ENCODE data around the gene UBE3D. TPM values are rescaled to one million over a fixed set of nuclear protein-coding genes. Genes with fewer than 3 reads are reported as not detected.

UBE3D gene
- total RNA-seq, 4 donors from 2014 or later: 6.1 to 30.3 (median 14.4) TPM

- Histone ChIP-seq H3K36me3 (no peaks in the 10 kb centered on the region), H3K27me3 (no peaks in the 10 kb centered on the region), H3K4me3 (no peak overlapping the region), H3K4me1 (peaks cover 0 to 5% (median 0%) of the 10 kb centered on the region in 4 donors), H3K27ac (no peak overlapping the region), H3K9me3 (no peaks in the 10 kb centered on the region)
- TF ChIP-seq CTCF (IDR thresholded peaks at IDR 0.05) (no peak), POLR2AphosphoS5 (IDR thresholded peaks at IDR 0.05) (no peak), EP300 (IDR thresholded peaks at IDR 0.05; ENCODE audit: low read depth) (no peak), POLR2A (IDR thresholded peaks at IDR 0.05) (no peak)
- no peak for DNase-seq
- in situ Hi-C loops (cut with MboI; ENCODE audit: low pct_ligation_motif_present in 1 of 4, low pct_unique_long_range_greater_than_20kb in 1 of 4, low sequenced_read_pairs in 3 of 4): no loop called here
- intact Hi-C loops (cut with DNase I; ENCODE audit: low total_unique reads): loop anchor here (10.0 kb wide), 1 partner anchor 552 kb away; no protein-coding TSS in a partner anchor
- WGBS, 2 donors (ENCODE audit: low coverage in 1 of 2): 85 to 100% methylated on average over 2 of the region's 2 CpGs
Measured at GRCh38 chr6:83006270-83006905, 59.3 kb downstream of the UBE3D start.

DNA sequence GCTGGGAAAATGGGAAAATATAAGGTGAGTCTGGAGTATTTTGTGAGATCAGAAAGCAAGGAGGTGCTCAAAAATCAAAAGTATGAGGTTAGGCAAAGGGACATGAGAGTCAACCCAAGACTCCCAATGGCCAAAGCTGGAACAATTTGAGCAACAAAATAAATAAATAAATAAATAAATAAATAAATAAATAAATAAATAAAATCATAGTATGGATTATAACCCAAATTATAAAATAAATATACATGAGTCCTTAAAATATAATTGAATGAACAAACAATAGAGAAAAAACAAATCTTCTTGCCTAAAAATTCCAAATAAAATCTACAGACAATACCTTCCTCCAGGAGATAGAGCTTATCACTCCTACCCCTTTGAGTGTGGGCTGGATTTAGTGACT lies 69.5 kb downstream of the UBE3D start:
- intact Hi-C loops (cut with DNase I; ENCODE audit: low total_unique reads): no loop called here
- Histone ChIP-seq H3K36me3 (no peaks in the 10 kb centered on the region), H3K4me3 (no peak overlapping the region), H3K9me3 (no peaks in the 10 kb centered on the region), H3K27me3 (no peaks in the 10 kb centered on the region), H3K27ac (no peak overlapping the region), H3K4me1 (no peaks in the 10 kb centered on the region)
- in situ Hi-C loops (cut with MboI; ENCODE audit: low pct_ligation_motif_present in 1 of 4, low pct_unique_long_range_greater_than_20kb in 1 of 4, low sequenced_read_pairs in 3 of 4): no loop called here
- no peak for DNase-seq
- TF ChIP-seq POLR2A (IDR thresholded peaks at IDR 0.05) (no peak), POLR2AphosphoS5 (IDR thresholded peaks at IDR 0.05) (no peak), CTCF (IDR thresholded peaks at IDR 0.05) (no peak), EP300 (IDR thresholded peaks at IDR 0.05; ENCODE audit: low read depth) (no peak)

- in situ Hi-C loops (cut with MboI; ENCODE audit: low pct_ligation_motif_present in 1 of 4, low pct_unique_long_range_greater_than_20kb in 1 of 4, low sequenced_read_pairs in 3 of 4) (no loop called here), intact Hi-C loops (cut with DNase I; ENCODE audit: low total_unique reads) (no loop called here)
- no peaks in the 10 kb centered on the region for H3K36me3 ChIP-seq
- H3K4me3 ChIP-seq: no peak overlapping the region
- 55 to 58% methylated on average over 3 of the region's 3 CpGs for WGBS, 2 donors (ENCODE audit: low coverage in 1 of 2)
- no peak overlapping the region for H3K27ac ChIP-seq
- no peaks in the 10 kb centered on the region for H3K4me1 ChIP-seq
- TF ChIP-seq CTCF (IDR thresholded peaks at IDR 0.05): no peak
- TF ChIP-seq EP300 (IDR thresholded peaks at IDR 0.05; ENCODE audit: low read depth): no peak
- TF ChIP-seq POLR2AphosphoS5 (IDR thresholded peaks at IDR 0.05): no peak
- no peak for TF ChIP-seq POLR2A (IDR thresholded peaks at IDR 0.05)
- no peaks in the 10 kb centered on the region for H3K27me3 ChIP-seq
- DNase-seq: no peak
- H3K9me3 ChIP-seq: no peaks in the 10 kb centered on the region
Measured at GRCh38 chr6:82995066-82995465, 70.6 kb downstream of the UBE3D start.

DNA sequence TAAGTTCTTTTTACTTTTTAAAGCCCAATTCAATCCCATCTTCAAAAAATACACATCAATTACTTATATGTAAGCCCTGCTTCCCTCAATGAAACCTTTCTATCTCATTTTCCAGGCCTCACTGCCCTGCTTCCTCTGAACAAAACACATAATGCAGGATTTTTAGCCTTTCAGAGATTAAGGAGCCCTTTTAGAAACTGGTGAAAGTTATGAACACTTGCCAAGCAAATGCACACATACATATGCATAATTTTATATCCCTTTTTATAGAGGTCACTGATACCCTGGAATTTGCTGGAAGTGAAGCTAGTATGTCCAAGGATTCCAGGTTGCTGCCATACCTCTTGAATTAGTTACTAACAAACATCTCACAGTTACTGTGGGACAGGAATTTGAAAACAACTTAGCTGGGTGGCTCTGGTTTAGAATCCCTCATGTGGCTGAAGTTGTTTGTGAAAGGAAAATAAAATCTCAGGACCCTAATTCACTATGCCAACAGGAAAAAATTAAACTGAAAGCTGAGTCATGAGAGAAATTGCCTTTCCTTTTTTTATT lies 75.8 kb downstream of the UBE3D start:
- no peak for DNase-seq
- H3K9me3 ChIP-seq: no peaks in the 10 kb centered on the region
- intact Hi-C loops (cut with DNase I; ENCODE audit: low total_unique reads) (no loop called here), in situ Hi-C loops (cut with MboI; ENCODE audit: low pct_ligation_motif_present in 1 of 4, low pct_unique_long_range_greater_than_20kb in 1 of 4, low sequenced_read_pairs in 3 of 4) (no loop called here)
- H3K4me3 ChIP-seq: no peak overlapping the region
- TF ChIP-seq EP300 (IDR thresholded peaks at IDR 0.05; ENCODE audit: low read depth) (no peak), CTCF (IDR thresholded peaks at IDR 0.05) (no peak), POLR2A (IDR thresholded peaks at IDR 0.05) (no peak), POLR2AphosphoS5 (IDR thresholded peaks at IDR 0.05) (no peak)
- no peak overlapping the region for H3K27ac ChIP-seq
- no peaks in the 10 kb centered on the region for H3K4me1 ChIP-seq
- no peaks in the 10 kb centered on the region for H3K27me3 ChIP-seq
- no peaks in the 10 kb centered on the region for H3K36me3 ChIP-seq

Measured in transverse colon (tissue), 4 donors.